ENCODE results near the gene EML5. TPM values are rescaled to one million over a fixed set of nuclear protein-coding genes. Genes with fewer than 3 reads are reported as not detected.

EML5 gene
- total and polyA plus RNA-seq, 2 of the 13 experiments (the other 11 are each of a cell fraction or from before 2014, with no cell fraction given) = 0.11 TPM; not detected in 1

GRCh38 chr14:88681755-88682494 is 110.8 kb downstream of the EML5 start:
- BruUV-seq (replicated peaks) = no TSS peak
- Histone ChIP-seq H3K27me3 (ENCODE audit: control insufficient read depth in 1 of 2, insufficient read depth in 2 of 2, low read length in 2 of 2) (no peaks in the 10 kb centered on the region; a peak in 1 of 5 replicates), H3K9me3 (ENCODE audit: low read length) (no peaks in the 10 kb centered on the region), H3K36me3 (replicated peaks in 1 of 2; ENCODE audit: control insufficient read depth in 1 of 2, insufficient read depth in 2 of 2, low read length in 2 of 2) (no peaks in the 10 kb centered on the region), H2AFZ (ENCODE audit: low read length) (no peak overlapping the region), H3K4me1 (ENCODE audit: insufficient read depth, low read length) (no peaks in the 10 kb centered on the region), H3K4me3 (replicated peaks in 1 of 3; ENCODE audit: insufficient read depth in 1 of 3, low read depth in 2 of 3, low read length in 3 of 3) (no peak overlapping the region), H4K20me1 (ENCODE audit: insufficient read depth, low read length) (no peaks in the 10 kb centered on the region), H3K4me2 (ENCODE audit: low read depth, low read length) (no peak overlapping the region), H3K27ac (ENCODE audit: extremely low read length, insufficient read depth, low read length) (no peak overlapping the region), H3K79me2 (ENCODE audit: insufficient read depth, low read length) (no peaks in the 10 kb centered on the region), H3K9ac (ENCODE audit: insufficient read depth, low read depth, low read length) (no peak overlapping the region)
- ATAC-seq (no peak), FAIRE-seq (no peak), DNase-seq (ENCODE audit: low spot score) (no peak)
- CTCF ChIA-PET (ENCODE audit: low intra/inter-chr PET ratio, low total read pairs) = no interaction called here
- TF ChIP-seq HMGXB3 (CRISPR knock-in tag; IDR thresholded peaks at IDR 0.05; ENCODE audit: borderline replicate concordance) (no peak), ZNF720 (CRISPR knock-in tag; IDR thresholded peaks at IDR 0.05) (no peak), EZH2 (conservative IDR thresholded peaks at IDR 0.05; ENCODE audit: low read depth, low read length) (no peak), EP300 (IDR thresholded peaks at IDR 0.05; ENCODE audit: low read depth in 2 of 2, low read length in 2 of 2) (no peak), EP300 (CRISPR knock-in tag; IDR thresholded peaks at IDR 0.05; ENCODE audit: borderline replicate concordance) (no peak), FOSL2 (CRISPR knock-in tag; IDR thresholded peaks at IDR 0.05) (no peak), ZBTB4 (CRISPR knock-in tag; IDR thresholded peaks at IDR 0.05; ENCODE audit: borderline replicate concordance) (no peak), MIER2 (CRISPR knock-in tag; IDR thresholded peaks at IDR 0.05) (no peak), PLSCR1 (CRISPR knock-in tag; IDR thresholded peaks at IDR 0.05; ENCODE audit: borderline replicate concordance) (no peak)
- in situ Hi-C loops (cut with HindIII; ENCODE audit: extremely low pct_ligation_motif_present, low pct_unique_long_range_greater_than_20kb) = no loop called here
- POLR2A ChIA-PET = no interaction called here
- 41% methylated on average over 5 of the region's 5 CpGs for WGBS (ENCODE audit: low lambda C conversion rate)
- intact Hi-C loops (cut with micrococcal nuclease; ENCODE audit: unreplicated experiment) = no loop called here
